HG02623 (cell line): Measurements from ENCODE around the gene DNAJB8.

ENCODE experiments used
- ATAC-seq: cut with Tn5 transposase; IDR thresholded peaks from one replicate; pipeline ENCODE4 v1.9.1; 2021; ENCODE audit warnings: moderate library complexity; ENCODE audit not compliant: unreplicated experiment

The DNAJB8 gene

GRCh38 chr3:128495435-128495970 is 28.8 kb upstream of the DNAJB8 start:
- no peak for ATAC-seq

DNA sequence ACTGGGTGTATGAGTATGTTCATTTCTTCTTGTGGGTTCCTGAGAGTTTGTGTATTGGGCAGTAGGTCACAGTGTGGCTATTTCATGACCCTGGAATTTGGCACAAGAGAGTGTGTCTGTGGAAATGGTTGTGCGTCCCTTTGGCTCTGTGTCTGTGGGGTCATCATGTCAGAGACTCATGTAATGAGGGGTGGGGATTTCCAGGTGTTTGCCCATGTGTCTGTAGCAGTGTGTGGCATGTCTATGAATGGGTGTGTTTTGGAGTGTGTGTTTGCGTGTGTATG is 27.6 kb upstream of the DNAJB8 start:
- ATAC-seq, result no peak

DNA sequence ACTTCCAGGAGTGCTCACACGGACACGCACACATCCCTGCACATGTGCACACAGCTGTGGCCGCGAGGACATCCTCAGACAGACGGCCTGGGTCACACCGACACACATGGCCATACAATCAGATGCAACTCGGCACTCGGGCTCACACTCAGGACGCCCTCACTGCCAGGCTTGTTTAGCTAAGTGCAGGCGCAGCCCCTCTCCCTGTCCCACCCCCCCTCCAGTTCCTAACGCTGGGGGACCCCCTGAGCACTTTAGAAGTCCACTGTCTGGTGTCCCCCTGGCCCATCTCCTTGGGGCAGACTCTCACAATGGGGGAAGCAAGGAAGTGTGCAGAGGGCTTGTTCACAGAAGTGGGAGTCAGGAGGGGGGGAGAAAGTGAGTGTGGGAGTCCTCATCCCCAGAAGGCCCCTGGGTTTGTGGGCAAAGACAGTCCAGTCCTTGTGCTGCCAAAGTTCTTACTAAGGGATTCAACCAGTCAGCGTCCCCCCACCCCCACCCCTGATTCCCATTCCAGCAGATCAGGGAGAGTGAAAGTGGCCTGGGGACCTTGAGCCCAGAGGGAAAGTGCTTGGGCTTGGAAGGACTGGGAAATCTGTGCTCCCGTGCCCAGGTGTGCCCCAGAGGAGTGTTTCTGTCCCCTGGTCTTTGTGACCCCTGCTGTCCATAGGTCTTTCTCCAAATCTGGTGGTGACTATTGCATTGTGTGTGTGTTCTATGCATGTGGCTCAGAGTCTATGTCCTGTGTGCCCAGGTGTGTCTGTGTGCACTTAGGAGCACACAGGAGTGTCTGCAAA is 27.1 kb upstream of the DNAJB8 start:
- no peak for ATAC-seq

GRCh38 chr3:128492671-128493569 is 26.2 kb upstream of the DNAJB8 start, which contains the start of gene GATA2:
Gene GATA2, minus strand, starts transcription at chr3:128493201. Its CDS starts 6,170 bp downstream, at chr3:128487031.
- no peak for ATAC-seq

DNA sequence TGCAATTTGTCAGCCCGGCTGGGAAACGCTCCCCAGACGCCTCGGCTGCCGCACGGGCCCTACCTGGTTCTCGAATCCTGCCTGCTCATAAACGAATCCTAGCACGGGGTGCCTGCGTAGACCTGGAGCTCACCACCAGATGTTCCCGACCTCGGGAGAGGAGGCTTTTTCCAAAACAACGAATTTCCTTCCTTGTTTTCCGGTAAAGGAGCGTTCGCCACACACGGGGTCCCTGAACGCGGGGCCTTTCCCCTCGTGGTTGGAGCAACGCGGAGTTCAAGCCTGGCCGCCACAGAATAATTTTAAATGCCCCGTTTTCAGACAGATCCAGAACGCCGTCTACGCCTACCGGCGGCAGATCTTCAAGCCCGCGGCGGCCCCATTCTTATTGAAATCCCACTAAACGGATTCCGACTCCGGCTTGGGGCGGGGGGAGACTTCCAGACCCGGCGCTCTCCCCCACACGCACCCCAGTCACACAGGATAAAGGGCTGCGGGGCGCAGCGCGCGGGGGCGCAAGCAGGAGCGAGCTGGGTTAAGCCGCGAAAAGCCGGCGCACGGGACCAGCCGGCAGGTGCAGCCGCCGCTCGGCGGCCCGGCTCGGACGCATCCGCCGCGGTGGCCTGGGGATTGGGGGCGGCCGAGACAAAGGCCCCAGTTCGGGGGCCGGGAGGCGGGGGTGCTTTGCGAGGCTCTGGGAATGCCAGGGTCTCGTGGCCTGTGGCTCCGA is 25.4 kb upstream of the DNAJB8 start:
- ATAC-seq, result no peak

DNA sequence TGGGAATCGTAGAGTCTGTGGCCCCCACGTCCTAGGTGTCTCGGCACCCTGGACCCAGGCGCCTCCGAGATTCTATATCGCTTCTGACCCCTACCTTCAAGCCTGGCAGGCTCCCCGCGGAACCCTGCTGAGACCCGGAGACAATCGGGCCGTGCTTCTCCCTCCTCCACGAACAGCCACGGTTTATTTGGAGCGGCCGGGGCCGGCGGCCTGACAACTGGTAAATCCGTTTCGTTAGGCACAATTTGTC is 24.9 kb upstream of the DNAJB8 start:
- no peak for ATAC-seq

DNA sequence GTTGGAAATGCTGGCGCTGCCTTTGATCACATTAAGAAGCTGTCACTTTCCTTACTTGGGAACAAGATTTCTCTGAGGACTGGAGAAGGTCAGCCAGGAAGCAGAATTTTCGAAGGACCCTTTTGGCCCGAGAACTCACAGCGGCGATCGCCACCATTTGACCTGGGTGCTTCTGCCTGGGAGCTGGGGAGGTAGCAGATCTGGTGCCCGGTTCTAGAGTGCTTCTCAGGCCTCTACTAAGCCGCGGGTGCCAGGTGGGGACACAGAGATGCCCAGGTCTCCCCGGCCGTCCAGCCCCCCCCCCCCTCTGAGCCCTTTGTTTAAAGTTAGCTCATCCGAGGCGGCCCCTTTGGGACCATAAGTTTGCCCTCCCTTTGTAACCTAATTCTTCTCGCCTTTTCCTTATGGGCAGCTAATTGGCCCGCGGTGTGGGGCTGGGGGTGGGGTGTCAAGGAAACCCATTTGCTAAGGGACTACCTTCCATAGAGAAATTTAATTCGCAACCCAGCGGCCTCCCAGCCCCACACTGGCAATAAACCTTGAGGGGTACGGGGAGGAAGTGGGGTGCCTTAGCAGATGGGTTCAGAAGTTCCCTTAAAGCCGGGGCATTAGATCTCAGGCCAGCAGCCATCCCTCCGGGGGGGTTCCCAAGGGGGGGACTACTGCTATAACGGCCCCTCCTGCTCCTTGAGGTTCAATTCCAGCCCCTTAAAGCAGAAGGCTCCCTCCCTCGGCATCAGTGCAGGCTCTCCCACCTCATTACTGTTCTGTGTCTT is 24.4 kb upstream of the DNAJB8 start:
- ATAC-seq, result no peak

GRCh38 chr3:128490650-128490914 is 23.9 kb upstream of the DNAJB8 start:
- ATAC-seq, result no peak

- ATAC-seq, result no peak
Observed at GRCh38 chr3:128489927-128490649, 23.4 kb upstream of the DNAJB8 start.

- ATAC-seq, result no peak
Observed at GRCh38 chr3:128489674-128489926, 22.9 kb upstream of the DNAJB8 start.

GRCh38 chr3:128488991-128489673 is 22.4 kb upstream of the DNAJB8 start:
- no peak for ATAC-seq

GRCh38 chr3:128488636-128488990 is 21.9 kb upstream of the DNAJB8 start:
- no peak for ATAC-seq

DNA sequence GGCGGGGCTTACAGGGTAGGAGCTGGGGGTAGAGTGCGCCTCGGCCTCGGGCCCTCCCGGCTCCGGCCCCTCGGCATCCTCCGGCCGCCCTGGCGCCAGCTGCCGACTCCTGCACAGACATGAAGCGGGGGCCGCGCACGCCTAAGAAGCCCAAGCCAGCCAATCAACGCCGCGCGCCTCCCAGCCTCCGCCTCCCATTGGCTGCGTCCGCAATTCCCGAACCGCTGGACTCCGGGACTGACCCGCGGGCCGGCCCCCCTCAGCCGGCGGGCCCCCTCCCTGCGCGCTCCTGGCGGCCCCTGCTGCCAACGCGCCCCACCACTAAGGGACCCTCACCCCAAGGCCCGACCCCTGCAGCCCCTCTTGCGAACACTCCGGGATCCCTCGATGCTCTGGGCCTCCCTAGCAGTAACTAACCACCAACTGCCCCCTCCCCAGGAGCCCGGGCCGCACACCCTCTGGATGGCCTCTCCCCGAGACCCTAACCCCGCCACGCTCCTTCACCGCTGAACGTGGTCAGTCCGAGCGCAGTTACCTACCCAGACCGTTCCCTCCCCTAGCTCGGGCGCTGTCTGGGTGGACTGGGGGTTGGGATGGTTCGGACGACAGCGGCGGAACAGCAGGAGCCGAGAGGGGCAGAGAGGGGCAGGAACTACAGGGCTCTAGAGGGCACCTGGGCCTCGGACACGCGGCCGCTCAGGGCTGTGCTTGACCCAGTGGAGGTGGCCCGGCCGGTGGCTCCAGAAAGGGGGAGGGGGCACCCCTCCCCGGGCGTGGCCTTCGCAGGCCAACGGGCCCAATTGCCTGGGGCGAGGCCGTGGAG is 21.3 kb upstream of the DNAJB8 start:
- no peak for ATAC-seq

DNA sequence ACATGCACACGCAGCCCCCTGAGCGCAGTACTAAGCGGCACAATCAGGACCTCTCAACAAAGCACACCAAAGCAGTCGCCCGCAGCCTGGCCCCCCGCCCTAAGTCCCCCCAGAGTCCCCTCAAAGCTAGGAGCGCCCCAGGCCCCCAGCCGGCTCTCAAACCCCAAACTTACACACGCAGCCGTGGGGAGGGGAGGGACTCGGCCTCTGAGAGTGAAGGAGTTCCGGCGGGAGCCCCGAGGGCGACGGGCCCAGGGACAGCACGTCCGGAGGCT is 20.8 kb upstream of the DNAJB8 start:
- ATAC-seq, result no peak

DNA sequence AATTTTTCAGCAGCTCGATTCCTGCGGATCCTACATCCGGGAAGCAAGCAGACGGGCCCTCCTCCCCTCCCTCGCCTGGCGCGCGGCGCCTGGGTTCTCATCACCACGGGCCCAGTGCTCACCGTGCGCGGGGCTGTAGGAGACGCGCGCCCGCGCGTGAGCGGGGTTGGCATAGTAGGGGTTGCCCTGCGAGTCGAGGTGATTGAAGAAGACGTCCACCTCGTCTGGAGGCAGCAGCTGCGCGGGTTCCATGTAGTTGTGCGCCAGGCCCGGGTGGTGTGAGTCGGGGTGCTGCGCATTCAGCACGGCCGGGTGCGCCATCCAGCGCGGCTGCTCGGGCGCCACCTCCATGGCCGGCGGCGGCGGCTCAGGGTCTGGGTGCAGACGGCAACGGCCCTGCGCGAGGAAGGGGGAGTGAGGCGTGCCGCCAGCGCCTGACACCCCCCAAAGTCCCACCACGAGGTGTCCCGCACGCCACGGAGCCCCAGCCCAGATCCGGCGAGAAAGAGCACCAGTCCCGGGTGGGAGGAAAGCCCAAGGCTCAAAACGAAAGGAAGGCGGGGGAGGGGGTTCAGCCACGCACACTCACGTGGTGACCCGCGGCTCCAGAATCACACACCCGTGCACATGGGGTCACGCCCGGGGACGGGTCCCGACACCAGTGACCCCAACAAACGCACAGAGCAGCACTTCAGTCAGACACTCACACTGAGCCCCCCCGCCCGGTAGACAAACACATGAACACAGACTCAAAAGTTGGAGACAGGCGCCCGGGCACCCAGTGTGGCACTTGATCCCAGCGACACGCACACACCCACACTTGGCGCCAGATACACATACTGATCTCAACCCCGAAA is 20.2 kb upstream of the DNAJB8 start:
- no peak for ATAC-seq

- no peak for ATAC-seq
Observed at GRCh38 chr3:128486205-128486628, 19.5 kb upstream of the DNAJB8 start.

DNA sequence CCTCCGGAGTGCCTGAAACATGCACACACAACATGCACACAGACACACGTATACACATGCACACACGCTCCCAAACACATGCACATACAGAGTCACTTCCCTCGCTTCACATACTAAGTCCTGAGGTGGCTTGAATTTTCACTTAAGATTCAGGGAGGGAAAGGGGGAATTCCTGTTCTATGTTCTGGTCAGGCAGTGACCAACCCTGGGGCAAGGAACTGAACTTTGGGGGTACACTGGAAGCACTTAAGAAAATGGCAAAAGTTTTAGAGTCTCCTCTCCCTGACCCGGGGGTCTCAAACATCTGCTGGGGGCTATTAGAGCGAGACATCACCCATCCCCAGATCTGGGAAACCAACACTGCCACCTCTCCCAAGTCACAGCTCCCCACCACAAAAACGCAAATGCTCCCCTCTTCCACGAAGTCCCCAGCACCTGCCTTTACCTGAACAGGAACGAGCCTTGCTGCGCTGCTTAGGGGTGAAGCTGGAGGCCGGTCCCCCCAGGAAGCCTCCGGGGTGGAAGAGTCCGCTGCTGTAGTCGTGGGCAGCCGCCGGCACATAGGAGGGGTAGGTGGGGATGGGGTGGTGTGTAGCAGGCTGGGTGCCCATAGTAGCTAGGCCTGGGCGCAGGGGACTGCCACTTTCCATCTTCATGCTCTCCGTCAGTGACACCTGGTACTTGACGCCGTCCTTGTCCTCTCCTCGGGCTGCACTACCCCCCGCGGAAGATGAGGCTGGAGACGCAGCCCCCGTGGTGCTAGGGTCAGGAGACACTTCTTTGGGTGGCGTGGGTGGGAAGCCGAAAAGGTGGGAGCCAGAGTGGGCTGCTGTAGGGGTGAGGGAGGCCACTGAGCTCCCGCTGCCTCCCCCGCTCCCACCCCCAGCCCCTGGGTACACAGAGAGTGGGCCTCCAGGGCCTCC is 18.9 kb upstream of the DNAJB8 start:
- no peak for ATAC-seq
